GM12878 (cell line): ENCODE results near the gene MRPS9.

Source experiments
- BCL3 ChIP-seq: IDR thresholded peaks from 2 replicates; pipeline ENCODE4 v1.6.1; 2011; ENCODE audit warnings: borderline replicate concordance, low read depth, mild to moderate bottlenecking, moderate library complexity, low read length; ENCODE audit not compliant: insufficient read depth, poor library complexity, severe bottlenecking
- CREM ChIP-seq: IDR thresholded peaks from 2 replicates; pipeline ENCODE4 v1.6.1; 2014; ENCODE audit warnings: antibody characterized with exemption, low read depth
- CTCF ChIP-seq, 3 experiments: IDR thresholded peaks in 2 of 3; conservative IDR thresholded peaks in 1 of 3; 2 replicates each; pipeline ENCODE4 v1.5.1; 2011; ENCODE audit warnings: low read depth in 3 of 3, low read length in 3 of 3, mild to moderate bottlenecking in 3 of 3, control low read depth in 2 of 3, moderate library complexity in 2 of 3, inconsistent platforms in 1 of 3, mixed read lengths in 1 of 3; ENCODE audit not compliant: control insufficient read depth in 2 of 3, insufficient read depth in 1 of 3; ENCODE audit errors: extremely low read depth in 1 of 3
- NFIC ChIP-seq: IDR thresholded peaks from 2 replicates; pipeline ENCODE4 v1.6.1; 2012; ENCODE audit warnings: low read depth, mild to moderate bottlenecking, inconsistent platforms, low read length, moderate library complexity
- PBX3 ChIP-seq: IDR thresholded peaks from 2 replicates; pipeline ENCODE4 v1.6.1; 2011; ENCODE audit warnings: mild to moderate bottlenecking, low read depth, low read length, moderate library complexity; ENCODE audit not compliant: insufficient replicate concordance
- RAD21 ChIP-seq: IDR thresholded peaks from 2 replicates; pipeline ENCODE4 v1.6.1; 2011; ENCODE audit warnings: mild to moderate bottlenecking, low read depth, low read length, moderate library complexity; ENCODE audit not compliant: insufficient read depth
- RELA ChIP-seq: fragments of 450-650 bp; IDR thresholded peaks from 2 replicates; pipeline ENCODE4 v1.8.0; 2014; ENCODE audit warnings: borderline replicate concordance; ENCODE audit not compliant: partially characterized antibody

- no peak for TF ChIP-seq CREM
- no peak for TF ChIP-seq RELA
- no peak for TF ChIP-seq NFIC
- peak; percentile 70 to 79 (median 74) for TF ChIP-seq CTCF (IDR thresholded peaks at IDR 0.05 in 2 of 3, conservative IDR thresholded peaks at IDR 0.05 in 1 of 3; ENCODE audit: control insufficient read depth in 2 of 3, extremely low read depth in 1 of 3, insufficient read depth in 1 of 3, low read depth in 3 of 3, low read length in 3 of 3)
- peak; percentile 94 for TF ChIP-seq RAD21
- no peak for TF ChIP-seq PBX3
- TF ChIP-seq BCL3: no peak
These were observed 76.7 kb downstream of the MRPS9 start for GRCh38 chr2:105114551-105114950.
